Uterus (tissue), 4 donors: ENCODE results near the gene ZNF275. TPM values are rescaled to one million over a fixed set of nuclear protein-coding genes. Genes with fewer than 3 reads are reported as not detected.

ENCODE experiments used
- DNase-seq, 2 donors: peaks; one replicate each; pipeline ENCODE4 v3.0.0-alpha.2; 2019 to 2020
- H3K27ac ChIP-seq, 2 donors: fragments of 200-600 bp; sonication (generic); 1 replicate in 1 of 2; 2 replicates in 1 of 2; pipeline ENCODE4 v1.5.1; 2016 to 2018
- H3K27me3 ChIP-seq, 2 donors: fragments of 200-600 bp; sonication (generic); one replicate each; pipeline ENCODE4 v1.5.1; 2018 to 2019; ENCODE audit warnings: control low read depth in 1 of 2
- H3K36me3 ChIP-seq, 2 donors: fragments of 200-600 bp; sonication (generic); one replicate each; pipeline ENCODE4 v1.5.1; 2019; ENCODE audit warnings: control low read depth in 1 of 2
- H3K4me1 ChIP-seq, 2 donors: fragments of 200-600 bp; sonication (generic); one replicate each; pipeline ENCODE4 v1.5.1; 2018 to 2019; ENCODE audit warnings: control low read depth in 1 of 2
- H3K4me3 ChIP-seq, 2 donors: fragments of 200-600 bp; sonication (generic); 1 replicate in 1 of 2; 2 replicates in 1 of 2; pipeline ENCODE4 v1.5.1; 2018 to 2019; ENCODE audit warnings: mild to moderate bottlenecking in 1 of 2
- H3K9me3 ChIP-seq, 2 donors: fragments of 200-600 bp; sonication (generic); one replicate each; pipeline ENCODE4 v1.5.1; 2019; ENCODE audit warnings: control low read depth in 1 of 2
- CTCF ChIP-seq, 4 experiments: fragments of 200-600 bp in 2 of 4; fragments of 450-650 bp in 2 of 4; sonication (generic) in 2 of 4; IDR thresholded peaks; one replicate each; pipeline ENCODE4 v1.5.1; 2016 to 2019; ENCODE audit warnings: antibody characterized with exemption in 4 of 4, mild to moderate bottlenecking in 2 of 4, moderate library complexity in 1 of 4
- POLR2A ChIP-seq, 2 donors: fragments of 450-650 bp; IDR thresholded peaks; one replicate each; pipeline ENCODE4 v1.6.1; 2016; ENCODE audit warnings: antibody characterized with exemption in 2 of 2, mild to moderate bottlenecking in 1 of 2, moderate library complexity in 1 of 2
- intact Hi-C: fragments of 100-400 bp; cut with DNase I; formaldehyde crosslinking; loops from one replicate; pipeline ENCODE4 v1.15.1; 2023; ENCODE audit warnings: low total_unique reads
- total RNA-seq, 4 donors: library from RNA; depleted of rRNA in 3 of 4; stranded (reverse); fragments of >200 nt in 3 of 4; gene quantifications; one replicate each; pipeline versions ENCODE4 v1.1.0 to v1.2.4, GENCODE V29; 2014 to 2023
- donor health status: DM: yes; HTN: yes; CAD: no.

ZNF275 gene
- total RNA-seq, 4 donors from 2014 or later: 4.9 to 18.3 (median 11.2) TPM

- no peak for DNase-seq
- intact Hi-C loops: no loop called here
- Histone ChIP-seq H3K4me3 (no peak overlapping the region), H3K27me3 (no peaks in the 10 kb centered on the region), H3K9me3 (no peaks in the 10 kb centered on the region), H3K4me1 (no peaks in the 10 kb centered on the region), H3K27ac (no peak overlapping the region), H3K36me3 (no peaks in the 10 kb centered on the region)
- TF ChIP-seq POLR2A (IDR thresholded peaks at IDR 0.05): no peak
- no peak for TF ChIP-seq CTCF (IDR thresholded peaks at IDR 0.05)
Observed at GRCh38 chrX:153306527-153307115, 27.3 kb upstream of the ZNF275 start.

GRCh38 chrX:153307276-153308178, 26.4 kb upstream of the ZNF275 start:
- H3K27ac ChIP-seq: no peak overlapping the region
- DNase-seq: no peak
- H3K9me3 ChIP-seq: no peaks in the 10 kb centered on the region
- TF ChIP-seq CTCF (IDR thresholded peaks at IDR 0.05): no peak
- TF ChIP-seq POLR2A (IDR thresholded peaks at IDR 0.05): no peak
- H3K27me3 ChIP-seq: no peaks in the 10 kb centered on the region
- no peaks in the 10 kb centered on the region for H3K36me3 ChIP-seq
- no peaks in the 10 kb centered on the region for H3K4me1 ChIP-seq
- intact Hi-C loops: no loop called here
- no peak overlapping the region for H3K4me3 ChIP-seq

GRCh38 chrX:153310901-153311300, 23.1 kb upstream of the ZNF275 start:
- intact Hi-C loops: no loop called here
- DNase-seq: no peak
- H3K9me3 ChIP-seq: no peaks in the 10 kb centered on the region
- no peak overlapping the region for H3K4me3 ChIP-seq
- H3K36me3 ChIP-seq: no peaks in the 10 kb centered on the region
- no peak overlapping the region for H3K27ac ChIP-seq
- no peaks in the 10 kb centered on the region for H3K27me3 ChIP-seq
- H3K4me1 ChIP-seq: no peaks in the 10 kb centered on the region
- TF ChIP-seq CTCF (IDR thresholded peaks at IDR 0.05) (no peak), POLR2A (IDR thresholded peaks at IDR 0.05) (no peak)

GRCh38 chrX:153312041-153312440, 21.9 kb upstream of the ZNF275 start:
- Histone ChIP-seq H3K36me3 (no peaks in the 10 kb centered on the region), H3K27me3 (no peaks in the 10 kb centered on the region), H3K4me3 (no peak overlapping the region), H3K9me3 (no peaks in the 10 kb centered on the region), H3K4me1 (no peaks in the 10 kb centered on the region), H3K27ac (no peak overlapping the region)
- intact Hi-C loops: no loop called here
- no peak for TF ChIP-seq POLR2A (IDR thresholded peaks at IDR 0.05)
- TF ChIP-seq CTCF (IDR thresholded peaks at IDR 0.05): no peak
- no peak for DNase-seq

- H3K27ac ChIP-seq: no peak overlapping the region
- no peaks in the 10 kb centered on the region for H3K27me3 ChIP-seq
- TF ChIP-seq POLR2A (IDR thresholded peaks at IDR 0.05) (no peak), CTCF (IDR thresholded peaks at IDR 0.05) (no peak)
- no peaks in the 10 kb centered on the region for H3K4me1 ChIP-seq
- no peaks in the 10 kb centered on the region for H3K9me3 ChIP-seq
- no peaks in the 10 kb centered on the region for H3K36me3 ChIP-seq
- DNase-seq: no peak
- intact Hi-C loops: no loop called here
- H3K4me3 ChIP-seq: no peak overlapping the region
Observed at GRCh38 chrX:153312842-153313241, 21.1 kb upstream of the ZNF275 start.
